ENCODE measurements around the gene METTL27.
"Not testable (repeated sequence)": the region's sequence is repeated elsewhere in the genome, so short reads cannot be mapped to it uniquely, and the experiment has no call there.

Gene METTL27

DNA sequence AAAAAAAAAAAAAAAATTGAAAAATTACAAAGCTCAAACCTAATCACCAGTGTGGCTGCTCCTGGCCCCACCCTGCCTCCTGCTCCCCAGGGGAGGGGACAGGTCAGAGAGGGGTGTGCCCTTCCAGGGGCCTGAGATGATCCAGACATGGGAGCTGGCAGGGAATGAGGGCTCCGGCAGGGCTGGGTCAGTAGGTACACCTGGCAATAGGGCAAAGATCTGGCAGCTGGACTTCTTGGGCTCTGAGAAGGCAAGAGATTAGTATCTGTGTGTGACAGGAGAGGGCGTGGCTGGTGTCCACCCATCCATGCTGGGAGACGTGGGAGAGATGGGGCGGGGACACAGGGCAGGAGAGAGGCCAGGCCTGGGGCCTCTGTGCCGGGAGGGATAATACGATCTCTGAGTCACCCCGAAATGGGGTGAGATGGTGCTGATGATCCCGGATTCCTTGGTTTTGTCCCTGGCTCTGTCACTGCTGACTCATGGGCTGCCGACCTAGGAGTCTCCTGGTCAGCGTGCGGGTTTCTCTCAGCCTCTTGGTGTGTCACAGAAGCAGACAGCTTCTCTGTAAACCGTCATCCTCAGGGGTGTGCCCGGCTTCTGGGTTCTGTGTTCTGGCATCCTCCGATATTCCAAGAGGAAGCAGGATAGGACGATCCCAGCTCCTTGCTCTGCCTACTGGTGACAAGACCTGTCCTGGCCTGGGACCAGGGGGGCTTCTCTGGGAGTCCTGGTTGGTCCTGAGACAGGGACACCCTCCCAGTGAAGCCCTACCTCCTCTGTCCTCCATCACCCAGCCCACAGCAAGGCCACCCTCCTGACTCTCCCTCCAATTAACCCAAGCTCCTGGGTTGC lies 19.8 kb downstream of the METTL27 start:
- in situ Hi-C loops (cut with MboI; ENCODE audit: low sequenced_read_pairs), result no loop called here

DNA sequence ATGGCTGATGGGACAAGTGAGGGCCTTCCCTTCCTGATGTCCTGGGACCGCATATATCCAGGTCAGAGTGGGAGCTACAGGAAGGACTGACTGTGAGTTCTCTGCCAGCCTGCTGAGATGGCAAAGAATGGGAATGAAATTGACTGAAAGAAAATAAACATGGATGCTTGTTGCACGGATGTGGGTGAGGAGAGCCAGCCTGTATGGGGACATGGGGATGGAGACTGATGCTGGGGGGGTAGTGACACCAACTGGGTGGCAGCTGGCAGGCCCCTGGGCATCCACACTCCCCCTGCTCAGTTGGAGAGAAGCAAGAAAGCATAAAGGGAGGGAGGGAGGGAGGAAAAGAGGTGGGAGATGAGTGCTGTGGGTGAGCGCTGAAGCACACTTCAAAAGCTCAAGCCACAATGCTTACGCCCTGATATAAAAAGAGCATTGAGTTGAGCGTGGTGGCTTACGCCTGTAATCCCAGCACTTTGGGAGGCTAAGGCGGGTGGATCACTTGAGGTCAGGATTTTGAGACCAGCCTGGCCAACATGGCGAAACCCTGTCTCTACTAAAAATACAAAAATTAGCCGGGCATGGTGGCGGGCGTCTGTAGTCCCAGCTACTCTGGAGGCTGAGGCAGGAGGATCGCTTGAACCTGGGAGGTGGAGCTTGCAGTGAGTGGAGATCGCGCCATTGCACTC lies 20.6 kb downstream of the METTL27 start:
- in situ Hi-C loops (cut with MboI; ENCODE audit: low sequenced_read_pairs), result not testable (repeated sequence)

DNA sequence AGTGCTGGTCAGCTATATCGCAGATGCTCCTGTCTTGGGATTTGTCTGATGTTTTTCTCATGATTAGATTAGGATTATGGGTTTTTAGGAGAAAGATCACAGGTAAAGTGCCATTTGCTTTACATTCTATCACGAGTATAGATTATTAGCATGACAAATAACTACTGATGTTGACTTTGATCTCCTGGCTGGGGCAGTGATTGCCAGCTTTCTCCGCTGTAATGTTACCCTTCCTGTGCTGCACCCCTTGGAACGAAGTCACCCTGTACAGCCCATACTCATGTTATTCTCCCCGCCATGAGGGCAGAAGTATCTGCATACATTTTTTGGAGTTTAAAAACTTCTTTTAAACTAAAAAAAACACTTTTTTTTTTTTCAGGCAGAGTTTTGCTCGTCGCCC lies 22.3 kb downstream of the METTL27 start:
- in situ Hi-C loops (cut with MboI; ENCODE audit: low sequenced_read_pairs), result no loop called here

DNA sequence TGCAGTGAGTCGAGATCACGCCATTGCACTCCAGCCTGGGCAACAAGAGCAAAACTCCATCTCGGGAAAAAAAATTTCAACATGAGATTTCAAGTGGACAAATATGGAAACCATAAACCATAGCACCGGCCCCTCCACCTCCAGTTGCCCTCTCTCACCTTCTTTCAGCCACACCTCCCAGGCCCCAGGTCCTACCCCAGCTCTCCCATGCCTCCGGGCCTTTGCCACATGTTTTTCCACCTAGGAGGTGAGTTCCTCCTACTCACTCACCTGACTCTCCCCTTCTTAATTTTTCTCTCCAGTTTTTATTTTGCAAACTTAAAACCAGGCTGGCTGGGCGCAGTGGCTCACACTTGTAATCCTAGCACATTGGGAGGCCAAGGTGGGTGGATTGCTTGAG lies 25.2 kb downstream of the METTL27 start:
- in situ Hi-C loops (cut with MboI; ENCODE audit: low sequenced_read_pairs), result no loop called here

DNA sequence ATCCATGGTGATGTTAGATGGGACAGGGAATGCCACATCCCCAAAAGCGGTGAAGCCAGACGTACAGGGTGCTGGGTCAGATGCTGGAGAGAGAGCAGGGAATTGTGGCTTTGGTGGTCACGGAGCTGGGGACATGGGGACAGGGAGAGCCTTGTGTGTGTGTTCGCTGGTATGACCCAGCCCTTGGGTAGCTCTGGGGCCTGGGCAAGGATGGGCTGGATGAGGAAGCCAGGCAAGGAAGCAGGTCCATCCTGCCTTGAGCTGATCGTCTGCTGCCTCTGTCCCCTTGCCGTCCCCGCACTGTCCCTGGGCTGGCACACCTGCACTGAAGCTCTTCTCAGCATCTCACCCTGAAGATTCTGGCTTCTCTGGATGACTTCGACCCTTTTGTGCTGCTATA lies 26.9 kb downstream of the METTL27 start:
- in situ Hi-C loops (cut with MboI; ENCODE audit: low sequenced_read_pairs), result no loop called here

DNA sequence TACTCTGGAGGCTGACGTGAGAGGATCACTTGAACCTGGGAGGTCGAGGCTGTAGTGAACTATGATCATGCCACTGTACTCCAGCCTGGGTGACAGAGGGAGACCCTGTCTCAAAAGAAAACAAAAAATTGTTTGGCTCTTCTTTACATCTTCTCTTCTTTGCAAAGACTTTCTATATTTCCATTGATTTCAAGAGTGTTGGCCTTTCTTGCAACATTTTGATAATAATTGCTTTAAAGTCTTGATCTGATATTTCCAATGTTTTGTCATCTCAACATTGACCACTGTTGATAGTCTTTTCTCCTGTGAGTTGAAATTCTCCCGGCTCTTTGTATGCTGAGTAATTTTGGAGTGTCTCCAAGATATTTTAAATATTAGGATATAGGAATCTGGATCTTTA lies 29.3 kb downstream of the METTL27 start:
- in situ Hi-C loops (cut with MboI; ENCODE audit: low sequenced_read_pairs), result no loop called here

DNA sequence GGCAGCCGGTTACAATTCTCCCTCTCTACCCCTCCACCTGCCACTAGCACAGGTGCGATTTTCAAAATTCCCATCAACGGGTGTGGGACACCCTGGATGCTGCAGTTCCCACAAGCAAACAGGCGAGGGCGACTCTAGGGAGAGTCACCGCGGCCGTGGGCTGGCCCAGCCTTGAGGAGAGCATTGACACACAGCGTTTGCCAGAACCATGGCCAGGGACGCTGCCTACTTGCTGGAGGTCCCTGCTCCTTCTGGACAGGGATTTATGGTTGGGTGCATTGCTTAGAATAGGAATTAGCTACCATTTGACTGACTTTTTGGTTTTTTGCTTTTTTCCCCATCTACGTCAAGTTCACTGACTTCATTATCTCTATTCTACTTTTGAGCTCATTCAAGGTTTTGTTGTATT lies 30.6 kb downstream of the METTL27 start:
- in situ Hi-C loops (cut with MboI; ENCODE audit: low sequenced_read_pairs), result no loop called here

DNA sequence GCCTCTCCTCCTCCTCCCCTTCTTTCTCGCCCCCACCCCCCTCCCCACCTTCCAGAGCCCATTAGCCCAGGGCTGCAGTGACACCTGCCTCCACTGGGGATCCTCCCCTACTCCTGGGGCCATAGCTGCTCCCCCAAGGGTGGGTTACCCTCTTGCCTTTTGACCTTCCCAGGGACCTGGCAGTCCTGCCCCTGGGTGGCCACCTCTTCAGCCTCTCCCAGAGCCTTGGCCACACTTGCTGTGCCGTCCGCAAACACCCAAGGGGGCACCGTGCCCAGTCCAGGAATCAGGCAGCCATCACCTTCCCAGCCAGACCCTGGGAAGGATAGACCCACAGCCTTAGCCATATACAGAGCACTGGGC lies 31.3 kb downstream of the METTL27 start:
- in situ Hi-C loops (cut with MboI; ENCODE audit: low sequenced_read_pairs), result no loop called here

DNA sequence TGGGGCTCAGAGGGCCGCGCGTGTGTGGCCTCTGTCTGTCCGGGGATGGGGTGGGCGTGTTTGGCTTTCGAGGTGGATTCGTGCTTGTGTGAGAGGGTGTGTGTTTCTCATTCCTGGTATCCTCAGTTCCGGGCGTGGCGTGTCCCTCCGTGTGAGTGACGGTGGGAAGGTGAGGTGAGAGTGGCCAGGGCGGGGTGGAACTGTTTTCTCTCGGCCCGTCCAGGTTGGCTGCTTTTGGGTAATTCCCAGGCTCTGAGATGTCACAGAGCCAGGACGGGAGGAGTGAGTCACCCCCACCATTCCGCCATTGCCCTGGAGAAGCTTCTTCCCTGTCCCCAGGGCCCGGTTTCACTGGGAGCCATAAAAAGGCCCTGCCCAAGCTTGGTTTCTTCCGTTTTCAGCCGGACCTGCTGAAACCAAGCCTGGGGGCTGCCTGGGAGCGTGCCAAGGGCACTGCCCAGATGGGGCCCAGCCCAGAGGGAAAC lies 32.8 kb downstream of the METTL27 start:
- in situ Hi-C loops (cut with MboI; ENCODE audit: low sequenced_read_pairs), result no loop called here

DNA sequence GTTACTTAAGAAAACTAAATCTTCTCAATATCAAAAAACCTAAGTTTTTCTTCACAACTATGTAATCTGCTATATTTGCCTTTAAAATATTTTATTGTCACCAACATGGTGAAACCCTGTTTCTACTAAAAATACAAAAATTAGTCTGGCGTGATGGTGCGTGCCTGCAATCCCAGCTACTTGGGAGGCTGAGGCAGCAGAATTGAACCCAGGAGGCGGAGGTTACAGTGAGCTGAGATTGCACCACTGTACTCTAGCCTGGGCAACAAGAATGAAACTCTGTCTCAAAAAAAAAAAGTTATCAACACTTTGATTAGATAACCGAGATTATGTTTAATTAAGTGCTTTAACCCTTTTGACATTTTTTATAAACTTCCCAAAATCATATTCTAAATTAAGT lies 39.9 kb downstream of the METTL27 start:
- in situ Hi-C loops (cut with MboI; ENCODE audit: low sequenced_read_pairs), result no loop called here

DNA sequence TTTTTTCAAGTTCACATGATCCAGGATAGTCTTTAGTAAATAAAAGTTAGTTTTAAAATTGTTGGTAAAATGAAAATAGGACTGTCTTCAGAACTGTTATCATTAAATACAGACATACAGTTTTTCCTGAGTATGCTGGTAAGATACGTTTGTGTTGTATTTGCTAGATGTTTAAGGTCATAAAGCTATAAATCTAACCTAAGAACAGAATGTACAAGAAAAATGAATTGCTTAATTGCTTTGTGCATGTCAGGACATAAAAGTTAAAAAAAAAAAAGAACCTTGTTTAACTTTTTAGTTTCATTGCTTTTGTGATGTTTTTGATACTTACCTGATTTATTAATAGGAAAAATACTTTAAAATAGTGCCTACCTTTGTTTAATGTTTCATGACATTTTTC lies 40.7 kb downstream of the METTL27 start:
- in situ Hi-C loops (cut with MboI; ENCODE audit: low sequenced_read_pairs), result no loop called here

DNA sequence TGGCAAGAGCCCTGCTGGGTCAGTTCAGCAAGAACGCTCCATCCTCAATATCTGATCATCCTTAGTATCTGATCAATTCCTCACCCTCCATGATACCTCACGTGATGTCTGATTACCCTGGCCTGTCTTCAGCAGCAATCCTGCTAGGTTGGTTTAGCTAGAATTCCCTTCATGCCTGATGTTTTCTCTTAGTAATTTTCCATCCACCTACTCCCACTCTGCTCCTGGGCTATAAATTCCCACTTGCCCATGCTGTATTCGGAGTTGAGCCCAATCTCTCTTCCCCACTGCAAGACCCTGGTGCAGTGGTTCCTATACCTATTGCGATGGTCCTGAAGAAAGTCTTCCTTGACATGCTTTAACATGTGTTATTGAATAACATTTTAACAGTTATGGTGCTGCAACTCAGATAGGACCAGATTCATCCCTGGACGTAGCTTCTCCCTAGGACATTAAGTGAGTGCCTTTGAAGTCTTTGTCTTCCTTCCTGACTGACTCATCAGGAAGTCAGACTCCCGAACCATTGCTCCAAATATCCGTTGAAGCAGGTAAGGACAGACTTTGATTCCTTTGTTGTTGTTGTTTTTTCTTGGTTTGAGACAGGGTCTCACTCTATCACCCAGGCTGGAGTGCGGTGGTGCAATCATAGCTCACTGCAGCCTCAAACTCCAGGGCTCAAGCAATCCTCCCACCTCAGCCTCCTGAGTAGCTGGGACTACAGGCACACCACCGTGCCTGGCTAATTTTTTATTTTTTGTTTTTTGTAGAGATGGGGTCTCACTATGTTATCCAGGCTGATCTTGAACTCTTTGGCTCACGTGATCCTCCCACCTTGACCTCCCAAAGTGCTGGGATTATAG lies 42.8 kb downstream of the METTL27 start:
- in situ Hi-C loops (cut with MboI; ENCODE audit: low sequenced_read_pairs), result no loop called here

DNA sequence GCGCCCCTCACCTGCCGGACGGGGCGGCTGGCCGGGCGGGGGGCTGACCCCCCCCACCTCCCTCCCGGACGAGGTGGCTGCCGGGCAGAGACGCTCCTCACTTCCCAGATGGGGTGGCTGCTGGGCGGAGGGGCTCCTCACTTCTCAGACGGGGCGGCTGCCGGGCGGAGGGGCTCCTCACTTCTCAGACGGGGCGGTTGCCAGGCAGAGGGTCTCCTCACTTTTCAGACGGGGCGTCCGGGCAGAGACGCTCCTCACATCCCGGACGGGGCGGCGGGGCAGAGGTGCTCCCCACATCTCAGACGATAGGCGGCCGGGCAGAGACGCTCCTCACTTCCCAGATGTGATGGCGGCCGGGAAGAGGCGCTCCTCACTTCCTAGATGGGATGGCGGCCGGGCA lies 45.1 kb downstream of the METTL27 start:
- in situ Hi-C loops (cut with MboI; ENCODE audit: low sequenced_read_pairs), result not testable (repeated sequence)

DNA sequence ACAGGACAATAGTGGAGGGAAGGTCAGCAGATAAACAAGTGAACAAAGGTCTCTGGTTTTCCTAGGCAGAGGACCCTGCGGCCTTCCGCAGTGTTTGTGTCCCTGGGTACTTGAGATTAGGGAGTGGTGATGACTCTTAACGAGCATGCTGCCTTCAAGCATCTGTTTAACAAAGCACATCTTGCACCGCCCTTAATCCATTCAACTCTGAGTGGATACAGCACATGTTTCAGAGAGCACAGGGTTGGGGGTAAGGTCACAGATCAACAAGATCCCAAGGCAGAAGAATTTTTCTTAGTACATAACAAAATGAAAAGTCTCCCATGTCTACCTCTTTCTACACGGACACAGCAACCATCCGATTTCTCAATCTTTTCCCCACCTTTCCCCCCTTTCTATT lies 45.7 kb downstream of the METTL27 start:
- in situ Hi-C loops (cut with MboI; ENCODE audit: low sequenced_read_pairs), result not testable (repeated sequence)

DNA sequence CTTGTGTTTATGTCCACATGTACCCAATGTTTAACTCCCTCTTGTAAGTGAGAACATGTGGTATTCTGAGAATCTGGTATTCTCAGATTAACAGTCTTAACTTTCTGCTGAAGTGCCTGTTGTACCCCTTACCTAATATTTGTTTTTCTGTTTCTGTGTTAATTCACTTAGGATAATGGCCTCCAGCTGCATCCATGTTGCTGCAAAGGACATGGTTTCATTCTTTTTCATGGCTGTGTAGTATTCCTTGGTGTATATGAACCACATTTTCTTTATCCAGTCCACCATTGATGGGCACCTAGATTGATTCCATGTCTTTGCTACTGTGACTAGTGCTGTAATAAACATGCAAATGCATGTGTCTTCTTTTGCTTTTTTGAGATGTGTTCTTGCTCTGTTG lies 47.1 kb downstream of the METTL27 start:
- in situ Hi-C loops (cut with MboI; ENCODE audit: low sequenced_read_pairs), result not testable (repeated sequence)

DNA sequence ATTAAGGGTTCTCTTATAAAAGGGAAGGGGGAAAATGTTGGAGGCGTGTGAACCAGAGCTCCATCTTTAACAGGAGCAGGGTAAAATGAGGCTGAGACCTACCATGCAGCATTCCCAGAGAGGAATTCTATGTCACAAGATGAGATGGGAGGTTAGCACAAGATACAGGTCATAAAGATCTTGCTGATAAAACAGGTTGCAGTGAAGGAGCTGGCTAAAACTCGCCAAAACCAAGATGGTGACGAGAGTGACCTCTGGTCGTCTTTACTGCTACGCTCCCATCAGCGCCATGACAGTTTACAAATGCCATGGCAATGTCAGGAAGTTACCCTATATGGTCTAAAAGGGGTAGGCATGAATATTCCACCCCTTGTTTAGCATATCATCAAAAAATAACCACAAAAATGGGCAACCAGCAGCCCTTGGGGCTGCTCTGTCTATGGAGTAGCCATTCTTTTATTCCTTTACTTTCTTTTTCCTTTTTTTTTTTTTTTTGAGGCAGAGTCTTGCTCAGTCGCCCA lies 51.1 kb downstream of the METTL27 start:
- in situ Hi-C loops (cut with MboI; ENCODE audit: low sequenced_read_pairs), result not testable (repeated sequence)

DNA sequence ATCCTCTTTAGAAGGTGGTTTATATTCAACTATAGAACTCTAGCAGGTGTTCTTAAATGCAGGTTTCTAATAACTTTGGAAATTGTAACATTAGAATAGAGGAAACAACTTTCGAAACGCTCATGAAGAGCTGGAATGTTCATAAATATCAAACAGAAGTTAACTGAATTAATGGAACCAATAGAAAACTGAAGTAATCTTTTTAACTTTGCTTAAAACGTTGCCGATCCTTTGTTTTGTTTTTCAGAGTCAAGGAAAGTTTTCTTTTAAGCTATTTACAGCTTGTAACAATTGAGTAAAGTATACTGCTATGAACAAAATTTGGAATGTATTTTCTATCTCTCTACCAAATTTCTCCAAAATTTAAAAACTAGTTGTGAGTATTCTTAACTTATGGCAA lies 53.3 kb downstream of the METTL27 start:
- in situ Hi-C loops (cut with MboI; ENCODE audit: low sequenced_read_pairs), result no loop called here

DNA sequence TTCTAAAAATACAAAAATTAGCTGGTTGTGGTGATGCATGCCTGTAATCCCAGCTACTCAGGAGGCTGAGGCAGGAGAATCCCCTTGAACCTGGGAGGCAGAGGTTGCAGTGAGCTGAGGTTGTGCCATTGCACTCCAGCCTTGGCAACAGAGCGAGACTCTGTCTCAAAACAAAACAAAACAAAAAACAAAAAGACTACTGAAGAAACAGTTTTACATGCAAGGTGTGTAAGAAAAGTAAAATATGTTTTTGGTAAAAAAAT lies 54.6 kb downstream of the METTL27 start:
- in situ Hi-C loops (cut with MboI; ENCODE audit: low sequenced_read_pairs), result not testable (repeated sequence)

DNA sequence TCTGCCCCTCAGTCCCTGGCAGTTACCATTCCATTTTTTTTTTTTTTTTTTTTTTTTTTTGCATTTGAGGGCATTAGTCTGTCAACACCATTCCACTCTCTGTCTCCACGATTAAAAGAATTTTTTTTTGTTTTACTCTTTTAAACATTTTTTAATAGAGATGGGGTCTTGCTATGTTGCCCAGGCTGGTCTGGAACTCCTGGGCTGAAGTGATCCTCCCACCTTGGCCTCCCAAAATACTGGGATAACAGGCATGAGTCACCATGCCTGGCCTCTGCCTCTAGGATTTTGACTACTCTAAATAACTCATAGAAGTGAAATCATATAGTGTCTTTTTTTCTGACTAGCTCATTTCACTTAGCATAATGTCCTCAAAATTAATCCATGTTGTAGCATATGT lies 55.7 kb downstream of the METTL27 start:
- in situ Hi-C loops (cut with MboI; ENCODE audit: low sequenced_read_pairs), result no loop called here

Measured in HL-60/S4 treated with phorbol 12-myristate 13-acetate at 8.2 ng/mL for 4 days and 3 days (cell line).